A549 (cell line): Measurements from ENCODE around the gene PRPS1.

Source experiments
- CTCF ChIP-seq: fragments of >200 bp; sonication (Bioruptor Twin); formaldehyde crosslinking; IDR thresholded peaks from 3 replicates; pipeline ENCODE4 v1.5.1; 2016
- POLR2A ChIP-seq: IDR thresholded peaks from 2 replicates; pipeline ENCODE4 v1.6.1; 2012; ENCODE audit warnings: mild to moderate bottlenecking, low read length

- TF ChIP-seq CTCF (no peak), POLR2A (no peak)
These were observed 1.4 kb upstream of the PRPS1 start for GRCh38 chrX:107626916-107627315.
